Heart left ventricle (tissue), 16 donors: ENCODE measurements around the gene PCDH17. TPM values are rescaled to one million over a fixed set of nuclear protein-coding genes. Genes with fewer than 3 reads are reported as not detected.

ENCODE experiments used
- ATAC-seq, 4 donors: fragments of 200-7000 bp; cut with Tn5 transposase; one replicate each; pipeline ENCODE4 v1.9.1; 2020 to 2022; ENCODE audit warnings: moderate library complexity in 4 of 4, mild to moderate bottlenecking in 3 of 4, moderate number of reproducible peaks in 1 of 4
- DNase-seq, 5 donors: peaks; one replicate each; pipeline ENCODE4 v3.0.0-alpha.2; 2020
- H3K27ac ChIP-seq, 12 donors: fragments of 200-600 bp; sonication (generic) in 4 of 12; one replicate each; pipeline versions ENCODE4 v1.5.0 to v1.8.0; 2016 to 2022; ENCODE audit warnings: mild to moderate bottlenecking in 2 of 12
- H3K27me3 ChIP-seq, 9 donors: fragments of 200-600 bp; sonication (generic) in 2 of 9; one replicate each; pipeline versions ENCODE4 v1.5.1 to v1.8.0; 2016 to 2022; ENCODE audit warnings: mild to moderate bottlenecking in 3 of 9
- H3K36me3 ChIP-seq, 9 donors: fragments of 200-600 bp; sonication (generic) in 2 of 9; one replicate each; pipeline versions ENCODE4 v1.5.0 to v1.8.0; 2018 to 2022; ENCODE audit warnings: mild to moderate bottlenecking in 2 of 9
- H3K4me1 ChIP-seq, 12 donors: fragments of 200-600 bp; sonication (generic) in 4 of 12; one replicate each; pipeline versions ENCODE4 v1.5.0 to v1.8.0; 2016 to 2022; ENCODE audit warnings: mild to moderate bottlenecking in 3 of 12
- H3K4me3 ChIP-seq, 12 donors: fragments of 200-600 bp; sonication (generic) in 4 of 12; one replicate each; pipeline versions ENCODE4 v1.5.0 to v1.8.0; 2017 to 2022; ENCODE audit warnings: mild to moderate bottlenecking in 9 of 12, moderate library complexity in 4 of 12
- H3K9me3 ChIP-seq, 12 donors: fragments of 200-600 bp; sonication (generic) in 4 of 12; one replicate each; pipeline versions ENCODE4 v1.5.0 to v1.8.0; 2016 to 2022; ENCODE audit warnings: mild to moderate bottlenecking in 1 of 12
- CTCF ChIP-seq, 12 donors: fragments of 200-600 bp; sonication (generic) in 4 of 12; IDR thresholded peaks; one replicate each; pipeline versions ENCODE4 v1.5.0 to v1.8.0; 2018 to 2022; ENCODE audit warnings: antibody characterized with exemption in 12 of 12, mild to moderate bottlenecking in 5 of 12
- POLR2A ChIP-seq, 2 donors: fragments of 450-650 bp; IDR thresholded peaks; one replicate each; pipeline ENCODE4 v1.6.1; 2017; ENCODE audit warnings: antibody characterized with exemption in 2 of 2, mild to moderate bottlenecking in 2 of 2, moderate library complexity in 2 of 2
- WGBS, 4 donors: extraction: QIAGEN DNeasy Blood & Tissue Kit in 2 of 4; methylation state at CpG; one replicate each; pipeline versions ENCODE4 v1.1.5 to v1.1.7; 2013 to 2018; 5-methylcytosine and 5-hydroxymethylcytosine counted together
- intact Hi-C, 10 donors: fragments of 100-400 bp; cut with DNase I; formaldehyde crosslinking; loops; one replicate each; pipeline versions ENCODE4 v1.11.1 to v1.14.2; 2022
- polyA plus RNA-seq, 2 donors: library from polyadenylated mRNA; stranded (reverse); fragments of 200-250 nt; gene quantifications; one replicate each; pipeline ENCODE4 v1.2.3, GENCODE V29; 2013
- total RNA-seq, 9 donors: library from RNA; depleted of rRNA in 2 of 9; stranded (reverse); fragments of >200 nt in 2 of 9; fragmentation: NEBNext Ultra II Directional in 3 of 9; extraction: Animal tissue kit (Norgen Biotek cat#: 25700) in 3 of 9; gene quantifications; one replicate each; pipeline versions ENCODE4 v1.1.0 to v1.2.4, GENCODE V29; 2016 to 2023
- donor health status: ischemic (EF 13 %, LVEDD 7.1; RV severe dilation, severe dysfunction).
- donor health status: healthy with polysubstance abuse.
- donor health status: DM: no; HTN: yes; CAD: no.
- donor health status: DM: no; HTN: no; CAD: no.
- donor health status: ischemic (EF 25% LVEDD 6.9; RV normal size, moderate dysfunction).
- donor health status: ischemic (EF 25% LVEDD 5.7; RV mildly dilated, moderate dysfunction).
- donor health status: healthy.
- donor health status: DM: yes; HTN: yes; CAD: no.
- donor health status: ischemic (EF 35%, LVEDD 5.7; RV mildly dilated, moderate dysfunction).
- donor health status: nonischemic (EF 11% LVEDD 7.7; RV severe dilation, severe dysfunction).
- donor health status: DM: yes; HTN: yes; CAD: no.
- donor health status: PGD.
- donor health status: ischemic (EF 29% LVEDD 5.4; RV normal size, mild dysfunction).
- donor health status: nonischemic (EF 23%, LVEDD 6.1; RV moderate dilation, normal function).

The PCDH17 gene
- total and polyA plus RNA-seq, 11 donors = 0.61 to 17.5 (median 2.7) TPM

DNA sequence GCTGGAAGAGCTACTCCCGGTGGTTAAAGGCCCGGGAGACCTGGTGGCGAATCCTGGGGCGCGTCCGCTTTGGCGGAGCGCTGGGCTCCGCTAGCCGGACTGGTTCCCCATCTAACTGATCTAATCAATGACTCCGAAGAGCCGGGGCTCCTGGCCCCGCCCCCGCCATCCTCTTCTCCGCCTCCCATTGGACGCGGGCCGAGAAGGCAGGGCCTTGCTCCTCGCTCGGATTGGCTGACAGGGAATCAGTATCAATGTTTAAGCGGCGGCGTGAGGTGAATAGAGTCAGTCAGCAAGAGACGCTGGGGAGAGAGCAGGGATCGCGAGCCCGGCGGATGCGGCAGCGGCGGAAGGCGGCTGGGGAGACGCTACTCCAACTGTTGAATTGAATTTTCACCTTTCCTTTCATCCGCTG, 1.7 kb upstream of the PCDH17 start:
- H3K36me3 ChIP-seq = no peaks in the 10 kb centered on the region
- TF ChIP-seq CTCF (IDR thresholded peaks at IDR 0.05) = no peak
- TF ChIP-seq POLR2A (IDR thresholded peaks at IDR 0.05) = peak; percentile 72 to 98
- H3K4me1 ChIP-seq = peaks cover 0 to 33% (median 0%) of the 10 kb centered on the region in 12 donors
- ATAC-seq = peak; percentile 78 to 83 (median 82)
- DNase-seq = peak; percentile 89 to 93 (median 91)
- H3K4me3 ChIP-seq = peak overlapping the region; percentile 43 to 79 (median 65)
- 0 to 1% (median 1%) methylated on average over 31 to 34 of the region's 34 CpGs for WGBS, 4 donors
- intact Hi-C loops = loop anchor here (2.0 to 10.0 kb wide), 12 partner anchors 85 to 1705 kb away; no protein-coding TSS in a partner anchor
- peaks cover 0 to 65% (median 31%) of the 10 kb centered on the region in 9 donors for H3K27me3 ChIP-seq
- no peaks in the 10 kb centered on the region for H3K9me3 ChIP-seq
- peak overlapping the region in 4 of 12 donors; percentile 25 to 77 (median 76) for H3K27ac ChIP-seq

DNA sequence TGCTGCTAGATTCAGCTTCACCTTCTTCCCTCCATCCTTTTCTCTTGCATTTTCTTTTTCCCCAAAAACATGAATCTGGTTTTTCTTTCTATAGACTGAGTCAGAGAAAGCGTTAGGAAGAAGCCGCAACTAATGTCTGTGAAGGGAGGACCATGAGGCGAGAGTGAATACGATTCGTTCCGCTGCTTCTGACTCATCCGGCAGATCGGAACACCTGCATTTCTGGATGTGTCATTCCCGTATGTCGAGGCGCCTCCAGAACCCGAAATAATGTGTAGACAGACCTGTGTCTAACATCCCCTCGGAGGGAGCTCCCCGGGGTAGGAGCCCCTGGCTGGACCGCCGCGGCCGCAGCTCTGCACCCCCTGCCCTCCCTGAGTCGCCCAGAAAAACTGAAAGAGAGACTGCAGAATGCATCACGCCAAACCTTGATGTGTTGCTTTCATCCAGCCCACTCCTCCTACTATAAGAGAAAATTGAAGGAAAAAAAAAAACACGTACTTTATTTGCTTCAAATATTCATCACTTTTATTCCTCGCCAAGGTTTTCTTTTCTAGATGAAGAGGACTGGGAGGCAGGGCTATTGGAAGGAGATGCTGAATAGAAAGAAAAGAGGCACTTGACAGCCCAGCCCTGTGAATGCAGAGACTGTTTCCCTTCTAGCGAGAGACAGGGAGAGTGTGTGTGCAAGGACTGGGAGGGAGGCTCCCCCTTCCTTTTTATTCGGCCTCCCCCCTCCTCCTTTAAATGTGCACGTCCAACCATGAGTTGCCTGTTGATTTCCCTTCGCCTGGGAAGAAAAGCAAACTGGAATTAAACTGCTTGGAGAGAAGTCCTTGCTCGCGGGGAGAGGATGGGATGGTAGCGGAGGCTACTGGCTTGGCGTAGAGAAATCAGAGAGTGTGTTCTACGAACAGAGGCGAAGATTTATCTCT, 616 bp upstream of the PCDH17 start:
- peak overlapping the region in 11 of 12 donors; percentile 60 to 82 (median 74) for H3K27ac ChIP-seq
- intact Hi-C loops = loop anchor here in 2 of 10 donors (5.0 to 10.0 kb wide), 4 partner anchors 166 to 1331 kb away; no protein-coding TSS in a partner anchor

DNA sequence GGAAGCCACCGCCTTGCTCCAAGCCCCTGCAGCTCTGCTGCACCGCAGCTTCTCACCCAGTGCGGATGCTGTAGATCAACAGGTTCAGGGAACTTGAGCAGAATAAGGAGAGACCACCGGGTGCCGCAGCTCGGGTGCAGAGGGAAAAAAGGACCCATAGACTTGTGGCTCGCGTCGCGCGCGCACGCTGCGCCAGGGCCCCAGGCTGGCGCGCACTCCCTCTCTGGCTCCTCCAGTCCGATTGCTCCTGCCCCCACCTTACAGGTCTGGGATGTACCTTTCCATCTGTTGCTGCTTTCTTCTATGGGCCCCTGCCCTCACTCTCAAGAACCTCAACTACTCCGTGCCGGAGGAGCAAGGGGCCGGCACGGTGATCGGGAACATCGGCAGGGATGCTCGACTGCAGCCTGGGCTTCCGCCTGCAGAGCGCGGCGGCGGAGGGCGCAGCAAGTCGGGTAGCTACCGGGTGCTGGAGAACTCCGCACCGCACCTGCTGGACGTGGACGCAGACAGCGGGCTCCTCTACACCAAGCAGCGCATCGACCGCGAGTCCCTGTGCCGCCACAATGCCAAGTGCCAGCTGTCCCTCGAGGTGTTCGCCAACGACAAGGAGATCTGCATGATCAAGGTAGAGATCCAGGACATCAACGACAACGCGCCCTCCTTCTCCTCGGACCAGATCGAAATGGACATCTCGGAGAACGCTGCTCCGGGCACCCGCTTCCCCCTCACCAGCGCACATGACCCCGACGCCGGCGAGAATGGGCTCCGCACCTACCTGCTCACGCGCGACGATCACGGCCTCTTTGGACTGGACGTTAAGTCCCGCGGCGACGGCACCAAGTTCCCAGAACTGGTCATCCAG, 964 bp downstream of the PCDH17 start:
- Histone ChIP-seq H3K36me3 (no peaks in the 10 kb centered on the region), H3K9me3 (no peaks in the 10 kb centered on the region), H3K27me3 (peaks cover 0 to 68% (median 32%) of the 10 kb centered on the region in 9 donors), H3K27ac (peak overlapping the region; percentile 34 to 82 (median 74)), H3K4me1 (peaks cover 0 to 33% (median 0%) of the 10 kb centered on the region in 12 donors), H3K4me3 (peak overlapping the region; percentile 46 to 79 (median 65))
- peak; percentile 11 to 64 (median 30) for DNase-seq
- TF ChIP-seq POLR2A (IDR thresholded peaks at IDR 0.05) (no peak), CTCF (IDR thresholded peaks at IDR 0.05) (no peak)
- peak in 3 of 4 donors; percentile 1 to 3 (median 3) for ATAC-seq
- intact Hi-C loops = loop anchor here in 2 of 10 donors (5.0 to 10.0 kb wide), 4 partner anchors 165 to 1330 kb away; no protein-coding TSS in a partner anchor
- 2 to 4% (median 3%) methylated on average over 19 to 70 of the region's 70 CpGs for WGBS, 4 donors

More for the DNA sequence above, 616 bp upstream of the PCDH17 start:
- H3K4me3 ChIP-seq = peak overlapping the region; percentile 46 to 79 (median 65)
- no peaks in the 10 kb centered on the region for H3K9me3 ChIP-seq
- peaks cover 0 to 33% (median 0%) of the 10 kb centered on the region in 12 donors for H3K4me1 ChIP-seq
- no peaks in the 10 kb centered on the region for H3K36me3 ChIP-seq
- H3K27me3 ChIP-seq = peaks cover 0 to 68% (median 32%) of the 10 kb centered on the region in 9 donors
- TF ChIP-seq POLR2A (IDR thresholded peaks at IDR 0.05) (no peak), CTCF (IDR thresholded peaks at IDR 0.05) (no peak)
- 1 to 3% (median 1%) methylated on average over 32 of the region's 32 CpGs for WGBS, 4 donors
- DNase-seq (peak in 3 of 5 donors; percentile 14 to 25 (median 20)), ATAC-seq (peak in 2 of 4 donors; percentile 2 to 4)
